CD14-positive monocyte (primary cell): ENCODE data around the gene PPFIA4. TPM values are rescaled to one million over a fixed set of nuclear protein-coding genes. Genes with fewer than 3 reads are reported as not detected.

Source experiments
- DNase-seq, 3 donors: peaks; one replicate each; pipeline ENCODE4 v3.0.0-alpha.2; 2011 to 2022
- H2AFZ ChIP-seq: 2 replicates; pipeline ENCODE4 v1.6.0; 2012; ENCODE audit warnings: mild to moderate bottlenecking, low read depth, low read length, inconsistent platforms; ENCODE audit not compliant: insufficient read depth, poor library complexity, severe bottlenecking
- H3K27ac ChIP-seq, 2 donors: 1 replicate in 1 of 2; 2 replicates in 1 of 2; pipeline ENCODE4 v1.5.1; 2012 to 2013; ENCODE audit warnings: low read length in 2 of 2, control low read depth in 1 of 2, inconsistent platforms in 1 of 2, low read depth in 1 of 2, mild to moderate bottlenecking in 1 of 2
- H3K27me3 ChIP-seq, 2 donors: one replicate each; pipeline versions ENCODE4 v1.6.0 to v1.6.1; 2011 to 2013; ENCODE audit warnings: low read length in 2 of 2; ENCODE audit not compliant: control insufficient read depth in 2 of 2, insufficient read depth in 2 of 2
- H3K36me3 ChIP-seq, 2 donors: replicated peaks in 1 of 2; 1 replicate in 1 of 2; 2 replicates in 1 of 2; pipeline versions ENCODE4 v1.5.1 to v1.6.1; 2012 to 2013; ENCODE audit warnings: low read length in 2 of 2, control low read depth in 1 of 2, inconsistent platforms in 1 of 2, mild to moderate bottlenecking in 1 of 2; ENCODE audit not compliant: insufficient read depth in 2 of 2, control insufficient read depth in 1 of 2
- H3K4me1 ChIP-seq, 2 donors: 1 replicate in 1 of 2; 2 replicates in 1 of 2; pipeline versions ENCODE4 v1.5.1 to v1.6.1; 2012 to 2013; ENCODE audit warnings: low read length in 2 of 2, control low read depth in 1 of 2, inconsistent platforms in 1 of 2, mild to moderate bottlenecking in 1 of 2, moderate library complexity in 1 of 2; ENCODE audit not compliant: insufficient read depth in 2 of 2, control insufficient read depth in 1 of 2
- H3K4me2 ChIP-seq: replicated peaks from 2 replicates; pipeline ENCODE3; 2012; ENCODE audit warnings: low read length, moderate library complexity, mild to moderate bottlenecking; ENCODE audit not compliant: poor library complexity, severe bottlenecking; ENCODE audit errors: extremely low read depth
- H3K4me3 ChIP-seq, 3 experiments: fragments of 200-600 bp in 1 of 3; sonication (generic) in 1 of 3; replicated peaks in 1 of 3; 1 replicate in 2 of 3; 2 replicates in 1 of 3; pipeline ENCODE4 v1.5.1; 2011 to 2013; ENCODE audit warnings: low read length in 3 of 3, mild to moderate bottlenecking in 3 of 3, control low read depth in 2 of 3, low read depth in 2 of 3, inconsistent platforms in 1 of 3, moderate library complexity in 1 of 3
- H3K79me2 ChIP-seq: 2 replicates; pipeline ENCODE4 v1.6.0; 2012; ENCODE audit warnings: mild to moderate bottlenecking, control low read depth, inconsistent platforms, low read length, moderate library complexity; ENCODE audit not compliant: insufficient read depth
- H3K9ac ChIP-seq: 2 replicates; pipeline ENCODE4 v1.6.0; 2017; ENCODE audit warnings: low read length, mild to moderate bottlenecking; ENCODE audit not compliant: insufficient read depth, poor library complexity, severe bottlenecking
- H3K9me3 ChIP-seq, 2 donors: replicated peaks in 1 of 2; 1 replicate in 1 of 2; 2 replicates in 1 of 2; pipeline versions ENCODE4 v1.5.1 to v1.6.1; 2012 to 2013; ENCODE audit warnings: low read length in 2 of 2, control low read depth in 1 of 2; ENCODE audit not compliant: control insufficient read depth in 1 of 2, insufficient read depth in 1 of 2
- H4K20me1 ChIP-seq: 2 replicates; pipeline ENCODE4 v1.6.0; 2012; ENCODE audit warnings: mild to moderate bottlenecking, low read length, control low read depth, moderate library complexity; ENCODE audit not compliant: insufficient read depth
- H3K27ac Mint-ChIP-seq, 7 donors: one replicate each; pipeline ENCODE4 v1.8.0; 2020; ENCODE audit warnings: mild to moderate bottlenecking in 7 of 7, mixed read lengths in 7 of 7, moderate library complexity in 6 of 7, inconsistent platforms in 2 of 7
- H3K27me3 Mint-ChIP-seq, 3 donors: one replicate each; pipeline ENCODE4 v1.8.0; 2021 to 2022; ENCODE audit warnings: low read depth in 3 of 3, mild to moderate bottlenecking in 3 of 3, mixed read lengths in 3 of 3, moderate library complexity in 3 of 3, inconsistent platforms in 1 of 3
- H3K36me3 Mint-ChIP-seq, 2 donors: one replicate each; pipeline ENCODE4 v1.8.0; 2020; ENCODE audit warnings: mixed read lengths in 2 of 2, inconsistent platforms in 1 of 2, mild to moderate bottlenecking in 1 of 2
- H3K4me1 Mint-ChIP-seq: one replicate; pipeline ENCODE4 v1.8.0; 2020; ENCODE audit warnings: mild to moderate bottlenecking, mixed read lengths
- H3K4me3 Mint-ChIP-seq, 2 donors: one replicate each; pipeline ENCODE4 v1.8.0; 2020; ENCODE audit warnings: mild to moderate bottlenecking in 2 of 2, mixed read lengths in 2 of 2, moderate library complexity in 1 of 2
- H3K9me3 Mint-ChIP-seq, 7 donors: one replicate each; pipeline ENCODE4 v1.8.0; 2020 to 2022; ENCODE audit warnings: mixed read lengths in 7 of 7, mild to moderate bottlenecking in 6 of 7, moderate library complexity in 6 of 7, inconsistent platforms in 2 of 7
- CTCF ChIP-seq: fragments of 200-600 bp; IDR thresholded peaks from one replicate; pipeline ENCODE4 v1.8.0; 2022; ENCODE audit warnings: antibody characterized with exemption, mild to moderate bottlenecking
- WGBS: methylation state at CpG from one replicate; pipeline ENCODE4 v1.1.5; 2013; ENCODE audit warnings: missing lambda C conversion rate; ENCODE audit not compliant: insufficient coverage; 5-methylcytosine and 5-hydroxymethylcytosine counted together
- intact Hi-C, 2 donors: fragments of 100-400 bp; cut with micrococcal nuclease; formaldehyde crosslinking; loops; one replicate each; pipeline versions ENCODE4 v1.15.0 to v1.15.1; 2023
- polyA plus RNA-seq, 3 donors: library from polyadenylated mRNA; depleted of rRNA in 1 of 3; unstranded in 2 of 3; stranded (reverse) in 1 of 3; fragments of 300-500 nt in 2 of 3; fragments of >200 nt in 1 of 3; fragmentation: Illumina TruSeq in 2 of 3; gene quantifications; 1 replicate in 2 of 3; 2 replicates in 1 of 3; pipeline ENCODE4 v1.2.3, GENCODE V29; 2012 to 2021

The PPFIA4 gene
- polyA plus RNA-seq, 3 donors = 0.52 to 1.0 (median 0.97) TPM

- Mint-ChIP-seq H3K4me3 (peak overlapping the region in 1 of 2 donors; percentile 12), H3K27me3 (peaks cover 4 to 18% (median 16%) of the 10 kb centered on the region in 3 donors), H3K36me3 (no peaks in the 10 kb centered on the region), H3K4me1 (peaks cover 14% of the 10 kb centered on the region), H3K9me3 (no peaks in the 10 kb centered on the region), H3K27ac (no peak overlapping the region)
- TF ChIP-seq CTCF = no peak
- 93% methylated on average over 5 of the region's 16 CpGs for WGBS
- no peak for DNase-seq
- no peaks in the 10 kb centered on the region for H3K36me3 ChIP-seq
- H3K4me3 ChIP-seq = no peak overlapping the region
- no peaks in the 10 kb centered on the region for H4K20me1 ChIP-seq
- peaks cover 7 to 8% of the 10 kb centered on the region in 2 donors for H3K4me1 ChIP-seq
- intact Hi-C loops = loop anchor here in 1 of 2 donors (10.0 kb wide), 1 partner anchor 79 kb away; the partner anchor contains the start of gene ADORA1
- H3K79me2 ChIP-seq = no peaks in the 10 kb centered on the region
- H3K9me3 ChIP-seq = no peaks in the 10 kb centered on the region
- H3K27me3 ChIP-seq = no peaks in the 10 kb centered on the region
- no peak overlapping the region for H3K9ac ChIP-seq
- no peak overlapping the region for H2AFZ ChIP-seq
- no peak overlapping the region for H3K4me2 ChIP-seq
- H3K27ac ChIP-seq = no peak overlapping the region
These were observed 19.7 kb downstream of the PPFIA4 start for GRCh38 chr1:203045821-203046594.

- Histone ChIP-seq H2AFZ (no peak overlapping the region), H3K4me1 (peaks cover 7 to 8% of the 10 kb centered on the region in 2 donors), H3K4me2 (no peak overlapping the region), H3K9me3 (no peaks in the 10 kb centered on the region), H3K27me3 (no peaks in the 10 kb centered on the region), H3K4me3 (no peak overlapping the region), H3K27ac (no peak overlapping the region), H3K36me3 (no peaks in the 10 kb centered on the region), H4K20me1 (no peaks in the 10 kb centered on the region), H3K79me2 (no peaks in the 10 kb centered on the region), H3K9ac (no peak overlapping the region)
- no peak for TF ChIP-seq CTCF
- peaks cover 6 to 18% (median 13%) of the 10 kb centered on the region in 3 donors for H3K27me3 Mint-ChIP-seq
- WGBS = 95% methylated on average over 9 of the region's 15 CpGs
- H3K4me1 Mint-ChIP-seq = peaks cover 18% of the 10 kb centered on the region
- no peak overlapping the region for H3K4me3 Mint-ChIP-seq
- intact Hi-C loops = loop anchor here in 1 of 2 donors (10.0 kb wide), 1 partner anchor 78 kb away; the partner anchor contains the start of gene ADORA1
- H3K36me3 Mint-ChIP-seq = no peaks in the 10 kb centered on the region
- H3K9me3 Mint-ChIP-seq = peaks cover 0 to 3% (median 0%) of the 10 kb centered on the region in 7 donors
- H3K27ac Mint-ChIP-seq = peak overlapping the region in 1 of 7 donors; percentile 2
- DNase-seq = peak in 2 of 3 donors; percentile 46 to 63
These were observed 20.8 kb downstream of the PPFIA4 start for GRCh38 chr1:203046984-203047630.
